GM12878 (cell line): ENCODE results near the gene FOXP1.

Experiments used
- CTCF ChIP-seq, 3 experiments: IDR thresholded peaks in 2 of 3; conservative IDR thresholded peaks in 1 of 3; 2 replicates each; pipeline ENCODE4 v1.5.1; 2011; ENCODE audit warnings: low read depth in 3 of 3, low read length in 3 of 3, mild to moderate bottlenecking in 3 of 3, control low read depth in 2 of 3, moderate library complexity in 2 of 3, inconsistent platforms in 1 of 3, mixed read lengths in 1 of 3; ENCODE audit not compliant: control insufficient read depth in 2 of 3, insufficient read depth in 1 of 3; ENCODE audit errors: extremely low read depth in 1 of 3
- HDGF ChIP-seq: fragments of 450-650 bp; IDR thresholded peaks from 2 replicates; pipeline ENCODE4 v1.6.1; 2016; ENCODE audit warnings: antibody characterized with exemption
- JUNB ChIP-seq: IDR thresholded peaks from 2 replicates; pipeline ENCODE4 v1.6.1; 2016; ENCODE audit warnings: antibody characterized with exemption, mild to moderate bottlenecking
- NFIC ChIP-seq: IDR thresholded peaks from 2 replicates; pipeline ENCODE4 v1.6.1; 2012; ENCODE audit warnings: low read depth, mild to moderate bottlenecking, inconsistent platforms, low read length, moderate library complexity
- POLR2A ChIP-seq: IDR thresholded peaks from 2 replicates; pipeline ENCODE4 v1.6.1; 2011; ENCODE audit warnings: low read depth, mild to moderate bottlenecking, low read length
- SMC3 ChIP-seq: IDR thresholded peaks from 2 replicates; pipeline ENCODE4 v1.6.1; 2011; ENCODE audit warnings: low read length, improper control_type of control experiment, borderline replicate concordance
- SUZ12 ChIP-seq: fragments of 200-600 bp; sonication (generic); IDR thresholded peaks from one replicate; pipeline ENCODE4 v1.6.1; 2018; ENCODE audit warnings: antibody characterized with exemption, mild to moderate bottlenecking; ENCODE audit not compliant: unreplicated experiment
- TAF1 ChIP-seq: IDR thresholded peaks from 2 replicates; pipeline ENCODE4 v1.6.1; 2011; ENCODE audit warnings: mild to moderate bottlenecking, low read depth, low read length, borderline replicate concordance
- TCF12 ChIP-seq: IDR thresholded peaks from 2 replicates; pipeline ENCODE4 v1.6.1; 2011; ENCODE audit warnings: low read depth, mild to moderate bottlenecking, low read length

GRCh38 chr3:71585131-71585530 lies 1.6 kb upstream of the FOXP1 start:
- TF ChIP-seq TCF12 (no peak), HDGF (no peak), POLR2A (no peak), CTCF (IDR thresholded peaks at IDR 0.05 in 2 of 3, conservative IDR thresholded peaks at IDR 0.05 in 1 of 3; ENCODE audit: control insufficient read depth in 2 of 3, extremely low read depth in 1 of 3, insufficient read depth in 1 of 3, low read depth in 3 of 3, low read length in 3 of 3) (no peak), JUNB (no peak), SMC3 (no peak), TAF1 (no peak), SUZ12 (no peak), NFIC (no peak)
